Measurements from ENCODE around the gene MARCO.
"Not testable (repeated sequence)": the region's sequence is repeated elsewhere in the genome, so short reads cannot be mapped to it uniquely, and the experiment has no call there.

Gene MARCO

GRCh38 chr2:118975133-118975532, 33.1 kb downstream of the MARCO start:
- no peak for DNase-seq

- DNase-seq = no peak
Observed at GRCh38 chr2:118978064-118978463, 36.1 kb downstream of the MARCO start.

- no peak for DNase-seq
Observed at GRCh38 chr2:118979152-118979861, 37.3 kb downstream of the MARCO start.

- DNase-seq = no peak
Observed at GRCh38 chr2:118980022-118980421, 38.0 kb downstream of the MARCO start.

GRCh38 chr2:118980573-118980972, 38.6 kb downstream of the MARCO start:
- DNase-seq = no peak

- no peak for DNase-seq
Observed at GRCh38 chr2:118981632-118982031, 39.6 kb downstream of the MARCO start.

GRCh38 chr2:118982039-118982438, 40.0 kb downstream of the MARCO start:
- DNase-seq = no peak

- no peak for DNase-seq
Observed at GRCh38 chr2:118983133-118983532, 41.1 kb downstream of the MARCO start.

GRCh38 chr2:118983915-118984314, 41.9 kb downstream of the MARCO start:
- DNase-seq = no peak

GRCh38 chr2:118986738-118987137, 44.7 kb downstream of the MARCO start:
- DNase-seq = no peak

GRCh38 chr2:118987886-118988285, 45.9 kb downstream of the MARCO start:
- DNase-seq = no peak

- DNase-seq = no peak
Observed at GRCh38 chr2:118988706-118989105, 46.7 kb downstream of the MARCO start.

GRCh38 chr2:118989481-118989880, 47.5 kb downstream of the MARCO start:
- no peak for DNase-seq

GRCh38 chr2:118990757-118991545, 49.0 kb downstream of the MARCO start:
- DNase-seq = no peak

- DNase-seq = no peak
Observed at GRCh38 chr2:118991554-118991953, 49.6 kb downstream of the MARCO start.

- no peak for DNase-seq
Observed at GRCh38 chr2:118992740-118993391, 50.9 kb downstream of the MARCO start.

GRCh38 chr2:118993392-118993752, 51.4 kb downstream of the MARCO start:
- DNase-seq = no peak

GRCh38 chr2:118994172-118994700, 52.2 kb downstream of the MARCO start:
- DNase-seq = no peak

- DNase-seq = no peak
Observed at GRCh38 chr2:118994778-118995177, 52.8 kb downstream of the MARCO start.

- not testable (repeated sequence) for DNase-seq
Observed at GRCh38 chr2:119003856-119004255, 61.9 kb downstream of the MARCO start.

GRCh38 chr2:119004602-119005001, 62.6 kb downstream of the MARCO start:
- no peak for DNase-seq

- DNase-seq = no peak
Observed at GRCh38 chr2:119005051-119005450, 63.1 kb downstream of the MARCO start.

GRCh38 chr2:119005555-119005954, 63.6 kb downstream of the MARCO start:
- DNase-seq = no peak

- no peak for DNase-seq
Observed at GRCh38 chr2:119006441-119006840, 64.4 kb downstream of the MARCO start.
